ENCODE data around the gene SCYGR1. TPM values are rescaled to one million over a fixed set of nuclear protein-coding genes. Genes with fewer than 3 reads are reported as not detected.

The SCYGR1 gene
- total and polyA plus RNA-seq, 2 of the 13 experiments (the other 11 are each of a cell fraction or from before 2014, with no cell fraction given), result not detected

GRCh38 chr2:227376656-227377396 is 10.9 kb downstream of the SCYGR1 start:
- no peaks in the 10 kb centered on the region for H4K20me1 ChIP-seq (ENCODE audit: insufficient read depth, low read length)
- intact Hi-C loops (cut with micrococcal nuclease; ENCODE audit: unreplicated experiment), result no loop called here
- no peaks in the 10 kb centered on the region for H3K79me2 ChIP-seq (ENCODE audit: insufficient read depth, low read length)
- no peaks in the 10 kb centered on the region for H3K4me1 ChIP-seq (ENCODE audit: insufficient read depth, low read length)
- no peaks in the 10 kb centered on the region for H3K36me3 ChIP-seq (replicated peaks in 1 of 2; ENCODE audit: control insufficient read depth in 1 of 2, insufficient read depth in 2 of 2, low read length in 2 of 2)
- BruUV-seq (replicated peaks), result no TSS peak
- FAIRE-seq, result no peak
- DNase-seq (ENCODE audit: low spot score), result no peak
- no peak for ATAC-seq
- 0 out of 5 replicates have a peak, but pooled peaks cover 0 to 3% of the 10 kb centered on the region in 2 experiments for H3K27me3 ChIP-seq (ENCODE audit: control insufficient read depth in 1 of 2, insufficient read depth in 2 of 2, low read length in 2 of 2)
- H3K9ac ChIP-seq (ENCODE audit: insufficient read depth, low read depth, low read length), result no peak overlapping the region
- in situ Hi-C loops (cut with HindIII; ENCODE audit: extremely low pct_ligation_motif_present, low pct_unique_long_range_greater_than_20kb), result no loop called here
- no peak overlapping the region for H2AFZ ChIP-seq (ENCODE audit: low read length)
- H3K9me3 ChIP-seq (ENCODE audit: low read length), result no peaks in the 10 kb centered on the region
- no peak for TF ChIP-seq STAG1 (CRISPR knock-in tag; IDR thresholded peaks at IDR 0.05)
- WGBS (ENCODE audit: low lambda C conversion rate), result 45% methylated on average over 9 of the region's 9 CpGs
- H3K27ac ChIP-seq (ENCODE audit: extremely low read length, insufficient read depth, low read length), result no peak overlapping the region
- H3K4me3 ChIP-seq (replicated peaks in 1 of 3; ENCODE audit: insufficient read depth in 1 of 3, low read depth in 2 of 3, low read length in 3 of 3), result no peak overlapping the region
- CTCF ChIA-PET (ENCODE audit: low intra/inter-chr PET ratio, low total read pairs), result no interaction called here
- H3K4me2 ChIP-seq (ENCODE audit: low read depth, low read length), result no peak overlapping the region
- POLR2A ChIA-PET, result no interaction called here

- in situ Hi-C loops (cut with HindIII; ENCODE audit: extremely low pct_ligation_motif_present, low pct_unique_long_range_greater_than_20kb), result no loop called here
- CTCF ChIA-PET (ENCODE audit: low intra/inter-chr PET ratio, low total read pairs), result no interaction called here
Measured at GRCh38 chr2:227374158-227374557, 13.6 kb downstream of the SCYGR1 start.

More at GRCh38 chr2:227374158-227374557, 13.6 kb downstream of the SCYGR1 start:
- no peak for DNase-seq (ENCODE audit: low spot score)
- Histone ChIP-seq H3K4me2 (ENCODE audit: low read depth, low read length) (no peak overlapping the region), H2AFZ (ENCODE audit: low read length) (no peak overlapping the region), H3K4me1 (ENCODE audit: insufficient read depth, low read length) (peaks cover 15% of the 10 kb centered on the region), H3K27ac (ENCODE audit: extremely low read length, insufficient read depth, low read length) (no peak overlapping the region), H3K36me3 (replicated peaks in 1 of 2; ENCODE audit: control insufficient read depth in 1 of 2, insufficient read depth in 2 of 2, low read length in 2 of 2) (no peaks in the 10 kb centered on the region), H3K27me3 (ENCODE audit: control insufficient read depth in 1 of 2, insufficient read depth in 2 of 2, low read length in 2 of 2) (no peaks in the 10 kb centered on the region), H3K4me3 (replicated peaks in 1 of 3; ENCODE audit: insufficient read depth in 1 of 3, low read depth in 2 of 3, low read length in 3 of 3) (no peak overlapping the region), H3K9ac (ENCODE audit: insufficient read depth, low read depth, low read length) (no peak overlapping the region), H4K20me1 (ENCODE audit: insufficient read depth, low read length) (no peaks in the 10 kb centered on the region), H3K9me3 (ENCODE audit: low read length) (no peaks in the 10 kb centered on the region), H3K79me2 (ENCODE audit: insufficient read depth, low read length) (no peaks in the 10 kb centered on the region)
- POLR2A ChIA-PET, result no interaction called here
- 83% methylated on average over 6 of the region's 6 CpGs for WGBS (ENCODE audit: low lambda C conversion rate)
- intact Hi-C loops (cut with micrococcal nuclease; ENCODE audit: unreplicated experiment), result no loop called here
- no peak for ATAC-seq
- no peak for FAIRE-seq
- BruUV-seq (replicated peaks), result no TSS peak
- TF ChIP-seq ZNF280B (CRISPR knock-in tag; IDR thresholded peaks at IDR 0.05; ENCODE audit: borderline replicate concordance) (no peak), ZNF614 (CRISPR knock-in tag; IDR thresholded peaks at IDR 0.05; ENCODE audit: borderline replicate concordance) (no peak), MIXL1 (CRISPR knock-in tag; IDR thresholded peaks at IDR 0.05) (no peak), TSC22D2 (CRISPR knock-in tag; IDR thresholded peaks at IDR 0.05; ENCODE audit: borderline replicate concordance) (no peak), ZNF276 (CRISPR knock-in tag; IDR thresholded peaks at IDR 0.05; ENCODE audit: low read depth) (no peak), ZNF883 (CRISPR knock-in tag; IDR thresholded peaks at IDR 0.05; ENCODE audit: not compliant biosample characterization) (no peak), BRCA1 (CRISPR knock-in tag; IDR thresholded peaks at IDR 0.05) (no peak), ARNTL (CRISPR knock-in tag; IDR thresholded peaks at IDR 0.05) (no peak), GRHL1 (CRISPR knock-in tag; conservative IDR thresholded peaks at IDR 0.05) (no peak)

Data from HepG2 (cell line).